GM19035 (cell line): ENCODE results near the gene LMCD1.

Experiments used
- ATAC-seq: cut with Tn5 transposase; IDR thresholded peaks from one replicate; pipeline ENCODE4 v1.9.1; 2021; ENCODE audit not compliant: unreplicated experiment

LMCD1 gene

DNA sequence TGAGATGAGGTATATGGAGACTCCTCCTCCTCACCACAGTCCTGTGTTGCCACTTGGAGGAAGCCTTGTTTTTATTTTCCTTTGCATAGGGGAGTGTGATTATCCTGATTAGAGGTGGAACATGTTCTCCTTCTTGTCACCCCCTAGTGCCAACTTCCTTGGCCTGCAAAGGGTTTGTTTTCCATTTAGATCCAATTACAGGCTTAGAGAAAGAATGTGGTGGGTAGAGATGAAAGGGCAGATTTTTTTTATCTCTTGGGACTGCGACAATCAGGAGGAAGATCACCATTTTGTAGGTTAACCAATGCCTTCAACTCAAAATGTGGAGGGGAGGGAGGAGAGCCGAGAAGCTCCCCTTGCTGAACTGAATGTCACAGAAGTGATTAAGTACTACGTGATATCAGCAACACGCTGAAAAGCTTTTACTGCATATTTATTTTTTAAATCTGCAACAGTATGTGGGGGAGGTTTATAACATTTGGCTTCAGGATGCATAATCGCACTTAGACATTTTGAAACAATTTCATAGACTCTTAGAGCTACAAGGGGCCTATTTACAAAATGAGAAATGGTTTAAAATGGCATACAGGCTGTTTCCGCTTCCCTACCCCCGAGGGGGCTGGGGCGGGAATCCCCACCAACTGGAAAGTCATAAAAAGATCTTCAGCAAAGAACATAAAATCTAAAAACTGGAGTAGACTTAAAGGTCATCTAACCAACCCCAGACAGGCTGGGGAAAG lies 2.4 kb downstream of the LMCD1 start:
- no peak for ATAC-seq

DNA sequence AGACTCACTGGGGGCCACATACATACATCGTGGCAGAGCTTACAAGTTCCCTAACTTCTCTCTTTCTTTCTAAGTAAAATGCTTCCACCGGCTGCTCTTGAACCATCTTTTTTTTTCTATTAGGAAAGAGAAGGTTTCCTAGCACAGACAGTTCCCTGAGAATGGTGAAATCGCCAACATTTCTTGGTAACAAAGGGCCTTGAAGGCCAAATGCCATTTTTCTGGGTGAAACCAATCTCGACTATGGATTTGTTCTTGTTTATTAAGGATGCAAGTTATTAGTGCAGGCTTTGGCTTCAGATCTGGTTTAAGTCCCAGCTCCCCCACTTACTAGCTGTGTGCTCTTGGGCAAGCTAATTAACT lies 3.0 kb downstream of the LMCD1 start:
- ATAC-seq: no peak

DNA sequence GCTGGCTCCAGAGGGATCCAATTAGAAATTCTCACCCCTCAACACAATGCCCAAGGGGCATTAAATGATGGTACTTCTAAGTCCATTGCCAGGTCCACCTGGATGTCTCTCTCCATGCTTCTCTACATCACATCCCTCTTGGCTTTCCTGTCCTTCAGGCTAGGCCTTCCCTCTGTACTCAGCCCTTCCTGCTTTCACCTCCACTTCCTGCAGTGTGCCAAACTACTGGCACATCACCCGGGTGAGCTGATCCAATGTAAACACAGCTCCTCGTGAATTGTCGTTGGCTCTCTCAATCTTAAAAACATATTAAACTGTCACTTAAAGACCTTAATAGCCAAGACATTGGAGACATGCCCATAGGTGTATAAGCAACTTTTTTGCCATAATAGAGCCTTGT lies 4.0 kb downstream of the LMCD1 start:
- no peak for ATAC-seq

DNA sequence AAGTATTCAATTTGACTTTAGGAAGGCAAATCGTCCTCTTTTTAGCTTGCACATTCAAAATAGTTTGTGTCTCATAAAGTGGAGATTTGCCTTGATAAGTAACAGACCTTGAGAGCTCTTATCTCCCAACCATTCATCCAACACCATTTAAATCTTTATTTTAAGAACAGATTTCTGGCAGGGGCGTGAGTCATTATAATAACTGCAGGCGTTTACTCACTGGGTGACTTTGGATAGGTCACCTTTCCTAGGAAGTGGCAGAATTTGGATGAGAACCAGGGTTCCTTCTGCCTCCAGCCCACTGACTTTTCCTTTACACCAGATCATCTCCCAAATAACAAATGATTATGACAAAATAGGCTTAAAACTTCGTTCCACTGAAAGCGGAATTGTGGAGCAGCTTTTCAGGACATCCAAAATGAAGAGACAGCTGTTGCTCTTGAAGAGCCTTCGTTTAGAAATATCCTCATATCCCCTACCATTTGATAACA lies 5.0 kb downstream of the LMCD1 start:
- ATAC-seq: no peak

DNA sequence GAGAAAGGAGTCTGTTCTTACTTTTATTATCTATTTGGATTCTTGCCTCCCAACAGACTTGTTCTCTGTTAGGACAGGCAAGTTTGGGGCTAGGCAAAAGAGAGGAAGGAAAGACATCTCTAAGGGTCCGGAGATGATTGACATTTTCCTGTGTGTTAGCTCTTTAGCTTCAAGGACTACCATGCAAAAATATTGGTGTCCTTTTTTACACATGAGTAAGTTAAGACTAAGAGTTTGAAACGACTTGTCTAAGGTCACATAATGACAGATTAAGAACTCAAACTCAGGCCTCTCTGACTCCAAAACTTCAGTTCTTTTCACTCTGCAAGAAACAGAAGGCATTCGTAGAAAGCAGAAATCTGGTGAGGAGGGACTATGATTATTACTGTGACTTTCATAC lies 5.9 kb downstream of the LMCD1 start:
- ATAC-seq: no peak

DNA sequence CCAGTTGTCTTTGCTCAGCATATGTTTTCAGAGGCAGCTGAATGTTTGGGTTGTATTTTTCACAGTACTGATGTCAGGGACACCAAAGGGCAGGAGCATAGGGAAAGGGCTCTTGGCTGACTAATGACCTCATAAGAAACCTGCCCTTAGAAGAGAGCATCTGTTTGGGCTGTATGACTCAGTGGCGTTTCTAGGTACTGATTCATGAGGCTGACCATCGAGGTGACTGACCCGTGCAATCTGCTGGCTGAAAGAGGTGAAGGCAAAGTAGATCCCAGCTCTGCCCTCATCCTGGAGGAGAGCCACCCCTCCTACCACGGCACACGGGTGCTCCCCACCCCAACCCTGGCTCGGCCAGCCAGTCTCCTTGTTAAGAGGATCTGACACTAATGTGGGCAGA lies 8.3 kb downstream of the LMCD1 start:
- no peak for ATAC-seq

DNA sequence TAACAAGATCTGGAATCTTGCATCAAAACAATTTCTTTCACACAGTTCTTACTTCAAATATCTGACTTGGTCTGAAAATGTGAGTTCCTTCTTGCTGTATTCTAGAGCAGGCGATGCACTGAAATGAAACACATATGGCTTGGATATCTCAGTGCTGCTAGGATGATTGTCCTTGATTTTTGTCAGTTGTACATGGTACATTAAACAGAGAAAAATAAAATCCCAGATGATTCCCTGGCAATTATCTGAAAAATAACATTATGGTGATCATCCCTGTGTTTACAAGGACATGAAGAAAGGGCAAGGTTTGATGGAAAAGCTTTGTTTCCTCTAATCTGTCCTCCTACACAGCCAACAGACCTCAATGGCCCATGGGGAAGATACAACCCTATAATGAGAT lies 10.6 kb downstream of the LMCD1 start:
- ATAC-seq: no peak

DNA sequence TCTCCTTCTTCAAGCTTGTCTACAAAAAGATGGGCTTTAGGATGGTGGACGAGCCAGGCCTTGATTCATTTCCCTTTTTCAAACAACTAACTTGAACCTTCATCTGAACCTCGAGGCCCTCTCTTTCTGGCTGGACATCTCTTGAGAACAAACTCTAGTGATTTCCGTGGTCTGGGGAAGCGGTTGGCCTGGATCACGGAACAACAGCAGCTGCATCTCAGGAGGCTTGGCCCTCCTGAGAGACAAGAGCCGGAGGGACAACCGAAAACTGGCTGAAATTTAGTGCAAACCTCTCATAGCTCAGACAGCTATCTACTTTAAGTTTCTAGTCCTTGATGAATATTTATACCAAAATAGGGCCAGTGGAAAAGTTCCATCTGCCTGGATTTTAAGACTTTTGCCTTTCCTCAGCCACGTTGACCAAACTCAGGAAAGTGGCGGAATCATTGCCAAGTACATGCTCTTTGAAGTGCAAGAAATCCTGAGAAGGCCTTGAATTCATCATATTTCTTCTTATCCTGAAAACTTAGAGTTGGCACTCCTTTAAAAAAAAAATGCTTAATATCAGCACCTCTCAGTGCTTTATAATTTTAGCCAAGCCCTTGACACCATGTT lies 14.5 kb downstream of the LMCD1 start:
- ATAC-seq: no peak

DNA sequence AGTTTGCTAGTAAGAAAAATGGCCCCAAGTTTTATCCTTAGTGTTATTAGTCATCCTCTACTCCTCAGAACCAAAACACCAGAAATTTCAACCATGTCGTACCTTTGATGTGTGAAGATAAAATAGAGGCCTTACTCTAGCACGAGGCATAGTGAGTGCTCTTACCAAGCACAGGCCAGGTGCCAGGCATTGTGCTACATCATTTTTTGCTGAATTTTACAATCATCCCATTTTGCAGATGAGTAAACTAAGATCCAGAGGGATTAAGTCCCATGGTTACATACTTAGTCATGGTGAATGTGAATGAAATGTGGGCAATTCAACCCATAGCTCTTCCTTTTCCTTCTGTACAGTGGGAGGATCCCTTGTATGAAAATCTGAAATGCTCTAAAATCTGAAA lies 15.2 kb downstream of the LMCD1 start:
- ATAC-seq: no peak

DNA sequence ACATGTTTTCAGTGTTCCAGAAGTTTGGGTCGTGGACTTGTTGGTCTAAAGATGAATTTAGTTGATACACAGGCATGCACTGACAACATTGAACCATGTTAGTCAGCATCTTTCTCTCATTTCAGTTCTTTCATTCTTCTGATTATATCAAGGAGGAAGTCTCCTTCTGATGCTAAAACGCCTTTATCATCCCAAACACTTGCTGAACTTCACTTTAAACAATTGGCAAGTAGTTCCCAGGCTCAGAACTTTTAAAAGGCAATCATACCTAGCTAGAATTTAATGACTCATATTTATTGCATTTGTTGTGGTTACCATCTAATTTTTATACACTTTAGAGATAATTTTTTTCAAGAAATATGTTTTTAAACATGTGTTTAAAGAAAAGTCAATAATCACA lies 15.9 kb downstream of the LMCD1 start:
- ATAC-seq: no peak

DNA sequence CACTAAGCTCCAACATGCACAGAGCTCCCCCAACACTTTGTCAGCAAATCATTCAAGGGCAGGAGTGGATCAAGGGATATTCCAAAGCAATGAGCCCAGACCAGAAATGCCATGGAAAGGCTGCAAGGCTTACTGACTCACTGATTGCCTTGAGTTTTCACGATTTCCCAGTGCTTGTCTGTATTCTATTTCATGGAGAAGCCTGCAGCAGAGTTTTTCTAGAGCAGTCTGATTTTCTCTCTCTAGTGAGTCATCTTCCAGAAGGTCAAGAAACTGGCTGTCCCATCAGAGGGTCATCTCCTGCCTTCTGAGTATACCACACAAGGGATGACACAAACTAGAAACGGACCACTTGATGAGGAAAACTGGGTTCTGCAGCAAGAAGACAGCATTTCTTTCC lies 16.5 kb downstream of the LMCD1 start:
- ATAC-seq: no peak

DNA sequence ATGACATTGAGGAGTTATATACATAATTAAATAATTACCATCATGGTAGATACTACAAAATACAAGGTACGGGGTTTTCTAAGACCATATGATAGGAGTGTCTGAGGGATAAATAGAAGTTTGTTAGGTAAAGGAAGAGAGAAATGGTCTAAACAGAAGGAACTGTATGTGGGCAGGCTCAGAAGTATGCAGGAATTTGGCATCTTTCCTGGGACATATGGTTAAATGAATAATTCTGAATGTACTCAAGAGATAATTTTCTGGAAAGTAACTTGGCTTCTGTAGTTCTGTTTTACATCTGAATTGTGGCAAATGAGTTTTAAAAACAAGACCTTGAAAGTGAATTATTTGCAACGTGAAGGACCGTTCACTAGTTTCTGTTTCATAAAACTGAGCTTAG lies 17.5 kb downstream of the LMCD1 start:
- ATAC-seq: no peak

DNA sequence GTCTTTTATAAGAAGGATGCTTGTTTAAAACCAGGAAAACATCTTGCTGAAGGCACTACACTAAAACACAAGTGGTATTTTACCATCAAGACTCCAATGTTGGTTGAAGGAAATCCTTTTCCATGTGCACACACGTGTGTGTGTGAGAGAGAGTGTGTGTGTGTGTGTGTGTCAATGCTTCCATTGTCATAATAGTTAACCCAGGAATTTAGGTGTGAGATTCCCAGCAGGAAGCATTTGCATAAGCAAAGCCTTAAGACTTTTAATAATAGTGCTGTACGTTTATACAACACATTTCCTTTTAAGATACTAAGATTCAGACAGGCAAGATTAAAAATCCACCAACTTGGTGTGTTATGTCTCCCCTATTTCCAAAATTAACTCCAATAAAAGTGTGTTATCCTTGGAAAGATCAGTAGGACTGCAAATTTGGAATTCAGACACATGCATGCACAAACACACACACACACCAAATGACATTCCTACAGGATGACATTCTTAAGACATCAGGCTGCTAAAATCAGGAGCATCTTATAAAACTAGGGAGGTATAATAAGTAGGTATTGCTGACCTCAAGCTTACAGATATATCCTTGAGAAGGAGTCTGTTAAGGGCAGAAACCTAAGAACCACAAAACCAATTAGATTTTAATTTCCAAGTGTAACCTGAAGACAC lies 18.3 kb downstream of the LMCD1 start:
- ATAC-seq: no peak

DNA sequence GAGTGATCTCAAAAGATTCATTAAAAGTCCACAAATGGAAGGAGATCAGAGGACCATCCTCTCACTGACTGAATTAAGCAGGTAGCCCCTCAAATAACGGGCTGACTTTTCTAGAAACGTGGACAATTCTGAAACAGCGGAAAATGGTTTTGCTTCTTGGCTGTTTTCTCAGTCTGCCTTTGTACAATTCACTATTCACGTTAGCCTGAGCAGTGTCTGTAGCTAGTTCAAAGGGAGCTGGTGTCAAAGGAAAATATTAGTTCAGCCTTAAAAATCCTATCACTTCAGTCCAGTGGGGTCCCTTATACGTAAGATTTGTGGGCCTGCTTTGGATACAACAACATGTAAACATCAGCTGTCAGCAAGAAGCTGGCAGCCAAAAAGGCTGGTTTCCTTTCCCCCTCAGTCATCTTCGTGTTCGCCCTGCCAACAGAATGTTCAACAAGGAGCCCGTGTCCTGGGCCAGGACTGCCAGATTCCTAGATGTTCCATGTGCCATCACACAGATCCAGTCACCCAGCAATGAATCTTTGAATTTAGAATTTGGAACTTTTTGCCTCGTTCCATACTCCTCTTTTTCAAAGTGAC lies 19.3 kb downstream of the LMCD1 start:
- no peak for ATAC-seq

DNA sequence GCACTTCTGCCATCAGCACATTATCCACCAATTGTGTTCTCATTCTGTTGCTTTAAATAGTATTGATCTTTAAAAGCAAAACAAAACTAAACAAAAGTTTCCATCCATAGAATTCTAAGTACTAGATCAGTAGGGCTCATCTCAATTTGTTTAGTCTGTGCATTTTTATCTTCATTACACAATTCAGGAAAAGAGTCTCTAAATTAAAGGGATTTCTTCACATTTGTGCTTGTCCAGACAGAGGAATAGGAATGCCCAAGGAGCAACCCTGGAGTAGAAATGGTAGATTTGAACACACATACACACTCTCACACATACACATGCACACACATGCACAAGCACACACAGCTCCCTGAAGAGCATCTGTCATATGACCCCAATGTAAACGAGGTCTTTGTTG lies 21.4 kb downstream of the LMCD1 start:
- ATAC-seq: no peak

DNA sequence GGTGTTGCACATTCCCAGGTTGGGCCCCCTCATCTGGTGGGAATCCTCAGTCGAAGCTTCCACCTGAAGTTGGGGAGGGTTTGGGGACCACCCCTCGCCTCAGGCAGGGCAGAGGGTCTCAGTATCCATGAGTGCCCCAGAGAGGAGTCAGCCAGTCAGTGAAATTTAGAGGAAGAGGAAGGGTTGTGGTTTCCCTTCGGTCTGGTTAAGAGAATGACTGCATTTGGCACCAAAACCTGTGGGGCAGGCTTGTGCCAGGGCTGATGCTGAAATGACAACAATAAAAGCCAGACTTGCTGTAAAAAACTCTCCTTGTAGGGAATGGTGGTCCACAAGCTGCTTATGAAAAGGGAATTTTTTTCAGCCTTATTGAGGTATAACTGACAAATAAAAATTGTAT lies 22.6 kb downstream of the LMCD1 start:
- no peak for ATAC-seq

DNA sequence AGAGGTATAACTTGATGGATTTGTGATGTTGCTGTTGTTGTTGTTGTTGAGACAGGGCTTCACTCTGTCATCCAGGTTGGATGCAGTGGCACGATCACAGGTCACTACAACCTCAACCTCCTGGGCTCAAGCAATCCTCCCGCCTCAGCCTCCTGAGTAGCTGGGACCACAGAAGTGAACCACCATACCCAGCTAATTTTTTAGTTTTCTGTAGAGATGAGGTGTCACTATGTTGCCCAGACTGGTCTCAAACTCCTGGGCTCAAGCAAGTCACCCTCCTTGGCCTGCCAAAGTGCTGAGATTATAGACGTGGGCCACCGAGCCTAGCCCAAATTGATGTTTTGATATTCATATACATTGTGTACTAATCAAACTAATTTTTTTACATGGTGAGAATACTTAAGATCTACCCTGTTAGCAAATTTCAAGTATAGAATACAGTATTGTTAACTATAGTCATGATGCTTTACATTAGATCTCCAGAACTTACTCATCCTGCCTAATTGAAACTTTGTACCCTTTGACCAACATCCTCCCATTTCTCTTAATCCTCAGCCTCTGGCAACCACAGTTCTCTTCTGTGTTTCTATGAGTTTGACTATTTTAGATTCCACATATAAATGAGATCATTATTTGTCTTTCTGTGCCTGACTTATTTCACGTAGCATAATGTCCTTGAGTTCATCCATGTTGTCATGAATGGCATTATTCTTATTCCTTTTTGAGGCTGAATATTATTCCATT lies 23.2 kb downstream of the LMCD1 start:
- no peak for ATAC-seq

DNA sequence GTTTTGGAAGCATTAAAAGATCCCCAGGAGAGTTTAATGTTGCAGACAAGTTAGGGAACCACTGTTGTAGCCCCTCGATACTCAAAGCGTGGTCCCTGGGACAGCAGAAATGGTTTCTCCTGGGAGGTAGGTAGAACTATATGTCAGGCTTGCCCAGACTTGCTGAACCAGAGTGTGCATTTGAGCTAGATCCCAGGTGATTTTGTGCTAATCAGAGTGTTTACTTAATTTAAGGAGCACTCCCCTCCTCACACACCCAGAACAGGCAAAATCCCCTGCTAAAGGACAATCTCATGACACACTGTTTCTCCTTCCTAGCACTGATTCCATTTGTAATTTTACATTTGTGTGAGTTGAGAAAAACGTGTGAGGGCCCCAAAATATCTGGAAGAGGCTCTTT lies 24.3 kb downstream of the LMCD1 start:
- ATAC-seq: no peak

DNA sequence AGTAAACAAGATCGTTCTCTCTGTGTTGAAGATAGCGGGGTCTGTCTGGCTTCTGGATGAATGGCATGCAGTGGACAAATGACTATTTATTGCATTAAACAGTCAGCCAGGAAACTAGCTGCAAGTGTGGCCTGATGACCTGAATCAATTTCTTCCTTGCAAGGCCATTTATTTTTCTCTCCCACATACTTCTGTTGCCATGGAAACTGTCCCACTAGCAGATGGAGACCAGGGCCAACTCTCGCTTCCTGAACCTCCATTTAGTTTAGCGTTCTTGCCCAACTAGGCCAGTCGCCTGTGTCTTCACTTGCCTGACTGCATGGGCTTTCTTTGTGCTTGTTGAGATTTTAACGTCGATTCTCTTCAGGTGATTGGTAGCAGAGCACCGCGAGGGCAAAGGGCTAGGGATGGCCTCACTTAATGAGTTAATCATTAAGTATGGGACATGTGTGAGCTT lies 27.6 kb downstream of the LMCD1 start:
- ATAC-seq: no peak

DNA sequence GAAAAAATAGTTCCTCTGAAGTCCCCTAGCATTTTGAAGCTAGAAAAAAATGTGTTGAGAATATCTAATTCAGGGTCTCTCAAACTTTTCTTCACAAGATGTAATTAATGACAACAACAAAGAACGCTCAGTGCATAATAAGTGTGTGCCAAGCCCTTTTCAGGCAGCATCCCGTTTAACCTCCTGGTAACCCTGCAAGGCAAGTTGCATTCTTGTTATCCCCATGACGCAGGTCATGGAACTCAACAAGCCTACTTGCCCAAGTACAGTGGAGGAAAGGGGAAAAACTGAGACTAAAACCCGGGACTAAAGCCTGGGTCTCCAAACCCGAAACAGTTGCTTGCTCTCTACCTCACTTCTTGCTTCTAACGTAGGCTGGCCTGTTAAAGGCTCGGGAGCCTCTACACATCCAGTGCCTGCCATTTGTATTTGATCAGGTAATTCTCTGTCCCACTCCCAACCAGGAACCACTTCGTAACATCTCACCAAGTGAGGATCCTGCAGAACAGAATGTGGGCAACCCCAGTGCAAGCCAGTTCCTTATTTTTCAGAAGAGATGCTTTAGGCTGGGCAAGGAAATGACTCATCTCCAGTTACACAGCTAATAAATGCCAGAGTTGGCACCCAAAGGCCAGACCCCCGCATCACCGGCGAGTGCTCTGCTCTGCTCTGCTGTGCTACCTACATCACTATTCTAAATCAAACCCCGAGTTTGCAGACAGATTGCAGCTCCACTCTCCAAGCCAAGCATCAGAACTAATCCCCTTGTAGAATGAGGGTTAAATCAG lies 28.3 kb downstream of the LMCD1 start:
- ATAC-seq: no peak
